ENCODE data around the gene TMEM151B.

The TMEM151B gene

GRCh38 chr6:44285552-44286284 is 15.5 kb downstream of the TMEM151B start:
- no peak for DNase-seq

DNA sequence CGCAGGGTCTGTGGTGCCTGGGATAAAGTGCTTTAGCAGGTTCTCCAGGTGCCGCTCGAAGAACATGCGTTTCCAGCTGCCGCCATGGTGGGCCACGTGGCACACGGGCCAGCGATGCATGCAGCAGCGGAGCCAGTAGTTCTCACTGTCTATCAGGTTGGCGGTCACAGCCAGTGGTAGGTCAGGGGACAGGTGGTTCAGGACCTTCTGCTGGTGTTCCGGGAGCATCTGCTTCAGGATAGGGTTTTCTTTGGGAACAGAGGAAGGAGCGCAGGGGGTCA is 16.0 kb downstream of the TMEM151B start:
- no peak for DNase-seq

DNA sequence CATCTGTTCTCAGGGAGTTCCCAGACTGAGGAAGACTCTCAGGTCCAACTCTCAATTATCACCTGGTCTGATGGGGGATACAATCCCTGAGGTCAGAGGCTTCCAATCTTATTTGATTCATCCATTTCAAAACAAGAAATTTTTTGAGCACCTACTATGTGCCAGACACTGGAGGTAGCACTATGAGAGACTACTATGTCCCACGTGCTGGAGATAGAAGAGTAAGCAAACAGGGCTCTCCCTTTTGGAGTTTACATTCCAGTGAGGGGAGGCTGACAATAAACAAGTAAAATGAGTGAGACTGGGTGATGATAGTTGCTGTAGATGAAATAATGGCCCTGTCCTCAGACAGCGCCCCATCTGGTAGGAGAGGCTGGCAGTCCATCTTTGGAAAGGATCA is 16.5 kb downstream of the TMEM151B start:
- DNase-seq = no peak

- DNase-seq = no peak
Observed at GRCh38 chr6:44289726-44290260, 19.5 kb downstream of the TMEM151B start.

GRCh38 chr6:44291841-44292240 is 21.6 kb downstream of the TMEM151B start:
- DNase-seq = no peak

- DNase-seq = no peak
Observed at GRCh38 chr6:44292661-44293365, 22.6 kb downstream of the TMEM151B start.

GRCh38 chr6:44294832-44295791 is 24.9 kb downstream of the TMEM151B start:
- DNase-seq = no peak

DNA sequence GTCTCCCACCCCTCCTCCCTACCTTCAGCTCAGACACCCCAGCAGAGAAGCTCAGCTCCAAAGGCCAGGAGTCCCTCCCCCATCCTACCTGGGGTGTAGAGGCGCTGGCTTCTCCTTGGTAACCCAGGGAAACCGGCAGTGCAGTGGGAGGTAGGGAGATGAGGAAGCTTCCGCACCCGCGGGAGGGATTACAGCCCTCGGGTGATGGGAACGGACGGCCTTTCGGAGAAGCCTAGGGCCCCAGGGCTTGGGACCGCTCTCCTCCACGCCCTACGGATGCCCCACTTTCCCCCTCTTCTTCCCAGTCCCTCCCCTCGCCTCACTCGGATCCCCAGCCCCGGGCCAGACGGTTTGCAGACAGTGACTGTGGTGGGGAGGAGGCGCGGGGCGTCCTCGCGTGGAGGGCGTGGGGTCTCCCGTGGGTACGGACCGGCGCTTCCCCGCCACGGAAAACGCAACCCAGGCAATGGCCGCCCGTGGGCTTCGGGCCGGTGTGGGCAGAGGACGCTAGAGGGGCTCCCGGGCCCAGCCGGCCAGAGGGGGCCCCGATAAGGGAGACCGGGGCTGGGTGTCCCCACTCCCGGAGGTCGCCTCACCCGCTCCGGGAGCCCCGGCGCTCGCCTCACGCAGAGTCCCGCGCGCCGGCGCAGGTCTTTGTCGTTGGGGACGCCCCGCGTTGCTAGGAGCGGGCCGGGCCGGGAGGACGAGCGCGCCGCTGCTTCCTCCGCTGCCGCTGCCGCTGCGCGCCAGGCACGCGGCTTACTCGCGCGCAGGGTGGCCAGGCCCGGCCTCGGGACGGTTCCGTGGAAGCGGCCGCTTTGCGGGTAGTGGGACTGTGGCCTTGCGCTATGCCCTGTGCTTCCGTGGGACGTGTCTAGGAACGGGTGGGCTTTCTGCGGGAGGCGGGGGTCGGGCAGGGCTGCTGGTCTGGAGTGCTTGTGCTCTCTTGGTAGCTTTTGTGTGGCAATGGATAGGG is 27.1 kb downstream of the TMEM151B start:
- DNase-seq = peak; percentile 32

- no peak for DNase-seq
Observed at GRCh38 chr6:44298055-44298803, 28.0 kb downstream of the TMEM151B start.

GRCh38 chr6:44298864-44299263 is 28.6 kb downstream of the TMEM151B start:
- no peak for DNase-seq

DNA sequence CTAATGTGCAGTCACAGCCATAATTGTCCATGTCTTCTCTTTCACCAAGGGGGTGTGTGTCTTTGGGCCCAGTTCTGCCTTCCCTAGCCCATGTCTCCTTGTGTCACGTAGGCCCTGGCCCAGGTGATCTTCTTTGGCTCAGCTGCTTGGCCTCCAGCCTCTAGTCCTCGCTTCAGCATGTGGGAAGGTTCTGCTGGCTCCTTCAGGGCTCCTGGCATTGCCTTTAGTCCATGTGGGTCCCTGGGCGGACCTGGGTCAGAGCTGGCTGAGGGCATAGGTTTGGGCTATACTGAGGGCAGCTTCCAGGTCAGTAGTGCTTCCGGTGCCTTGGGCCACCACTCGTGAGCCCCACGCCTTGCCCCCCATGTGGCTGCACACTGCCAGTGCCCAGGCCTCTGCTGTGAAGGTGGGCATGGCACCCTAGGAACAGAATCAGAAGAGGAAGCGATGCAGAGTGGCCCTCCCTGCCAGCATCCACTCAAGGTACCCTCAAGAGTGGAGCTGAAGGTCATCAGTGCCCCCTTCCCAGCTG is 30.1 kb downstream of the TMEM151B start:
- no peak for DNase-seq

DNA sequence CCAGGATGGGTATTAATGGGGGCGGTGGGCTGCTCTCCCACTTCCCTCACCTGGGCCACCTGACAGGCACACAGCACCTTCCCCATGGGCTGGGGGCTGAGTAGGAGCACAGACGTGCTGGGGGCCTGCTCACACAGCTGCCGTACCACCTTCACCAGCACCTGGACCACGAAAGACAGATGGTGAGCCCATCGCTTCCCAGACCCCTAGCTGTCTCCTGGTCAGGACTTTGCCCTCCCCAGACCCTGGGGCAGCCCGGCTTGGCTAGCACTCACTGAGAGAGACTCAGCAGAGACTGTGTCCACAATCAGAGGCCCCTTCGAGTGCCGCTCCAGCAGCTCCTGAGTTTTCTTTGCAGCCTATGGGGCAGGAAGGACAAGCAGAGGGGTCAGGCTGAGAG is 30.9 kb downstream of the TMEM151B start:
- no peak for DNase-seq

- no peak for DNase-seq
Observed at GRCh38 chr6:44301782-44302564, 31.7 kb downstream of the TMEM151B start.

GRCh38 chr6:44302856-44303255 is 32.6 kb downstream of the TMEM151B start:
- no peak for DNase-seq

- no peak for DNase-seq
Observed at GRCh38 chr6:44303842-44304241, 33.6 kb downstream of the TMEM151B start.

DNA sequence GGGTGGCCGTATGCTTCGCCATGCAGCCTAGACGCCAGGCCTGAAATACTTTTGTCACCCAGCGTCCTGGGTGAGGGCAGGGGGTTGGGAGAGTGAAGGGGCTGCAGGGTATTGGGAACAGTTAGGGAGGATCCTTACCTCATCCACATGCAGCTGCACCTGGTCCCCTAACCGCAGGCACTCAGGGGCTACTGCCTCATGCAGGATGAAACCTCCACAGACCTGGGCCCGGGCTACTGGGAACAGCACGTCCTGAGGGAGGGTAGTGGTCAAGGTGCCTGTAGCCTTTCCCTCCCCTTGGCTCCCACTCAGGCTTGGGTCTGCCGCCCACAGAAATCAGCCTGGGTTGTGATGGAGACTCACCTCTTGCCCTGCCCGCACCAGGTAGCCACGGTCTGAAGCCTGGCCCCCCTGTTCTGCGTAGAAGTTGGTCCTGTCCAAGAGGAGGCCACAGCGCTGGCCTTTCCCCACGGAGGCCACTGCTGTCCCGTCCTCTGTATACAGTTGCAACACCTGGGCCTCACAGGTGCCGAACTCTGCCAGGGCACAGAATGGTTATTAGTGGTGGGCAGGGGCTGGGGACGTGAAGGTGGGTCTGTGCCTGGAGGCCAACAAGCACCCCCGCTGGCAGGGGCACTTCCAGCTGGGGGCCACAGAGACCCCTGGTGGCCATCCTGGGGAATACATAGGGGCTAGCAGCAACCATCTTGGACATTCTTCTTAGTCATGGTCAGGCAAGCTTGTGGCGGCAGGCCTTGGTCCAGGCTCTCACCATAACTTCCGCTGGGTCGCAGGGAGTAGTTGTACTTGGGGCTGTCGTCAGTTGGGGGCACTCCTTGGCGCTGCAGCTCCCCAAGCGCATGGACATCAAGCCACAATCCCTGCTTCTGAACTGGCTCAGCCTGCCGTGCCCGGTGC is 34.3 kb downstream of the TMEM151B start:
- DNase-seq = no peak

DNA sequence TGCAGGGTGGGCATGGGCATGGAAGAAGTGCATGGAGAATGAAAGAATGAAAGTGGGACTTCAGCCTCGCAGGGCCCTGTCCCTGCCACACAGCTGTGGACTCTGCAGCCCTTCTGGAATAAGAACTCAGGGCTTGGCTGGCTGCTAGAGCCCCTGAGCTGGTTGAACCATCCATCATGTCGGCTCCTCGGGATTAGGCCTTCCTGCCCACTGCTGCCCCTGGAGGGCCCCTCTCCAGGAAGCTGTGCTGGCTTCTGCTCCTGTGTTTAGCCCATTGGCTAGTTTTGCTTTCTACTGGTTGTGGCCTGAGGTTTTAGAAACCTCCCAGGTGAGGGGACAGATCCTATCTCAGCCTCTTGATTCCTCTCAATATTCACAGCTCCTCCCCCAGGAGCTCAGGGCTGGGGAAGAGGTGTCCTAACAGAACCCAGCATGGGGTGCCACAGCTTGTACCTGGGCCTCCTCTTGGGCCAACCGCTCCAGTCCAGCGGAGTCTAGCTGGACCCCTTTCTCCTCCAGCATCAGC is 35.0 kb downstream of the TMEM151B start:
- DNase-seq = no peak

- DNase-seq = no peak
Observed at GRCh38 chr6:44306710-44307109, 36.5 kb downstream of the TMEM151B start.

- DNase-seq = no peak
Observed at GRCh38 chr6:44307217-44307616, 37.0 kb downstream of the TMEM151B start.

Measured in COR-L47 (cell line).